GM18873 (cell line): ENCODE results near the gene TMEM150B.

Source experiments
- ATAC-seq: cut with Tn5 transposase; IDR thresholded peaks from one replicate; pipeline ENCODE4 v1.9.1; 2021; ENCODE audit warnings: mild to moderate bottlenecking, moderate library complexity, moderate number of reproducible peaks; ENCODE audit not compliant: unreplicated experiment, low FRiP score

Gene TMEM150B, protein sequence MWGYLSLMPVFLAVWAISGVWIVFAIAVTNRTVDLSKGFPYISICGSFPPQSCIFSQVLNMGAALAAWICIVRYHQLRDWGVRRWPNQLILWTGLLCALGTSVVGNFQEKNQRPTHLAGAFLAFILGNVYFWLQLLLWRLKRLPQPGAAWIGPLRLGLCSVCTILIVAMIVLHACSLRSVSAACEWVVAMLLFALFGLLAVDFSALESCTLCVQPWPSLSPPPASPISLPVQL

DNA sequence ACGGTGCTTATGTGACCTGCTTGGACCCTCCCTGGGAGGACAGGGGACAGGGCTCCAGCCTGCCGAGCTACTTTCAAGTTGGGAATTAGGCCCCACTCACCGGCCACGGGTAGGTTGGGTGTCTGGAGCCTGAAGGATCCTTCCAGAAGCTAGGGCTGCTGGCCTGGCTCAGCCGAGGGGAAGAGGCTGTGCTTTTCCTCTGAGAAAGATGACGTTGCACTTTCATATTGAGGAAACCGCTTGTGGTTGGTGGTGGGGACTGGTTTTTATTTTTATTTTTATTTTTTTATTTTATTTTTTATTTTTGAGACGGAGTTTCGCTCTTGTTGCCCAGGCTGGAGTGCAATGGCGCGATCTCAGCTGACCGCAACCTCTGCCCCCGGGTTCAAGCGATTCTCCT lies at the start of gene TMEM150B:
TSS of gene TMEM150B (minus strand) at position 170 of the 400 bp plus-strand sequence. CDS start 4,305 bp downstream, outside the sequence.
- no peak for ATAC-seq

DNA sequence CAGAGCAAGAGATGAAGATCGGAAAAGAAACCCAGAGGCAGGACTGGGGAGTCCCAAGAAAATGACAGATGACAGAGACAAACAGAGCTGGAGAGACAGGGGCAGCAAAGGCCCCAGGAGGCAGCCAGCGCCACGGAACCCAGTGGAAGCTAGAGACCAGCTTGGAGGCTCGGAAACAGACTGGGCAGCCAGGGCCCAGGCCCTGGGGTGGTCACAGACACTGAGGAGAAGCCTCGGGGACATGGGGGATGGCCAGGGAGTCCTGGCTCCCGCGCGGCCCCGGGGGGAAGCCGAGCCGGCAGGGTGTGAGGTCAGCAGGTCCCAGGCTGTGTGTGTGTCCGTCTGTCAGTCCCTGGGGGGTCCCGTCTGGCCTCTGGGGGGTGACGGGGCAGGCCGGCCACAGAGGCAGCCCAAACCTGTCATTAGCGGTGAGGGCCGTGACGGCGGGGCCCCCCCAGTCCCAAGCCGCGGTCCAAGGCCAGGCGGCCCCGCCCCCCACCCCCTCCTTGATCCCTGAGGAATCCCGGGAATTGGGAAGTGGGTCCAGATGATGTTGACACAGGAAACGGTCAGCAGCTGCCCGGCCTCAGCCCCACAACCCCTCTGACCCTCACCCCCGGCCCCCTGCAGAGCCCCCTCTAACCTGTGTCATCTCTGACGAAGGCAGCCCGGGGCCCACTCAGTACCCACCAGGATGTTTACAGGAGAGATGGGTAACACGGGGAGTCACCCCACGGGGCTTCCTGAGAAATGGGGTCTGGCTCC lies 49.0 kb upstream of the TMEM150B start:
- ATAC-seq, result no peak

DNA sequence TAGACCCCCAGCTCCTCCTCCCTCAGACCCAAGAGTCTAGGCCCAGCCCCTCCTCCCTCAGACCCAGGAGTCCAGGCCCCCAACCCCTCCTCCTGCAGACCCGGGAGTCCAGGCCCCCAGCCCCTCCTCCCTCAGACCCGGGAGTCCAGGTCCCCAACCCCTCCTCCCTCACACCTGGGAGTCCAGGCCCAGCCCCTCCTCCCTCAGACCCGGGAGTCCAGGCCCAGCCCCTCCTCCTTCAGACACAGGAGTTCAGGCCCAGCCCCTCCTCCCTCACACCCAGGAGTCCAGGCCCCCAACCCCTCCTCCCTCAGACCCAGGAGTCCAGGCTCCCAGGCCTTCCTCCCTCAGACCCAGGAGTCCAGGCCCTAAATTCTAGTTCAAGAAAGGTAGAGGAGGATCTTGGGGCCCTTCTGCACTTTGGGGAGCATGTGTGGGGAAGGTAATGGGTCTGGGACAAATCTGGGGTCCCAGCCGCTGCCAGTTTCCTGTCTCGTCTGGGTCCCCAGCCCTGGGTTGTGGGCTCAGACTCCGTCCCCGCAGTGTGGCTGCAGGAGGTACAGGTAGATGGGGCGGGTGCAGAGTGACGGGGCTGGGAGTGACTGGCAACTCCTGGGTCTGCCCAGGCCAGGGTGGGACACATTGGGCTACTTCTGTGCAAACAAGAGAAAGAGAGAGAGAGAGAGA lies 48.3 kb upstream of the TMEM150B start:
- ATAC-seq, result no peak

DNA sequence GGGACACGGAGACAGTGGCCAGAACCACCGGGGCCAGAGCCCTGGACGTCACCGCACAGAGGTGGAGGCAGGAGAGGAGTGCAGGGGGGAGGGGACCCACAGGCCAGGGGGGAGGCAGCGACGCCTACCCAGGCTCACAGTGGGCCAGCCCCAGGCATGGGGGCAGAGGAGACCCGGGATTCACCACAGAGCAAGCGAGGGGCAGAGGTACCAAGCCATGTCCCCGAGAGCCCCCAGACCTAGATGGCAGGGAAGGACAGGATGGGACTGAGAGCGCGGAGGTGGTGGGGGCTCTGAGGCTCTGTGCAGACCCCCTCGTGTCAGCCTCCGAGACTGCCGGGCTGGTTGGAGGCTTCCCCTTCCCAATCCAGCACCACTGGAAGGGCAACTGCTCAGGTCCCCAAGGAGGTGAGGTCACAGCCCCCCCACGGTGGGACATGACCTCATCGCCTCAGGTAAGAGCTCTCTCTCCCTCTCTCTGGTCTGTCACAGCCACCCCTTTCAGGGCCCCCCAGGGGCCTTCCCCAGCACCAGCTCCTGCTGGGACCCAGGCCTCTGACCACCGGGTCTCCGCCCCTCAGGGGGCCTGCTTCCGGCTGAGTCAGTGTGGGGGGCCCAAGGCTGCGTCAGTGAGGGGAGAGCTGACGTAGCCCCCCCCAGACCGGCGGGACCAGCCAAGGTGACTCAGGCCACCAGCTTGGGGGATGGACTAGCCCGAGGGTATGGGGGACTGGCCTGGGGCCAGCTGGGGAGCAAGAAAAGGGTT lies 47.4 kb upstream of the TMEM150B start:
- no peak for ATAC-seq

DNA sequence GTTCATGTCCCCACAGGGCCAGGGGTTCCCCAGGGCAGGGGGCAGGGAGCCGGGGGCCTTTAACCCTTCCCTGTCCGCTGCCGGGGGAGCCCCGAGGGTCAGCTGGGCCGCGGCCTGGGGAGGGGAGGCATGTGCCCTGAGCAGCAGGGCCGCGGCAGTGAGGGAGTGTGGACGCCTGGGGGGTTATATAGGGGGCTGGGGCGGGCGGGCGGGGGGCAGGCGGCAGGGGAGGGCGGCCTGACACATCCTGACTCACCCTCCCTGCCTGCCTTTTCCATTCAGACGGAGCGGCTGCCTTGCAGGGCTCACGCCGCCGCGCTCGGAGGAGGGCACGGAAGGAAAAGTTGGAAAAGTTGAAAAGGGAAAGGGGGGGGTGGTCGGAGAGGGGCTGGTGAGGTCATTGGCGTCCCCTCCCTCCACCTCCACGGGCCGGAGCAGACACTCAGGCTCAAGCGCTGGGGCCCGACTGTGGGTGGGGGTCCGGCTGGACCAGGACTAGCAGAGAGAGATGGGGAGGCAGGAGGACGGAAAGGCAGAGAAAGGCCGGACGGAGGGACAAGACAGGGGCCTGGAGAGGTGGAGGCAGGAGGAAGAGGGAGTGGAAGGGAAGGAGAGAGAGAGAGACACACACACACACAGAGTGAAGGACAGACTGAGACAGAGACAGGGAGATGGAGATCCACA lies 45.3 kb upstream of the TMEM150B start, which contains the start of gene IL11:
TSS of gene IL11 (minus strand) at position 159 of the 684 bp plus-strand sequence. CDS start at position 6, 153 bp downstream.
- ATAC-seq, result no peak

DNA sequence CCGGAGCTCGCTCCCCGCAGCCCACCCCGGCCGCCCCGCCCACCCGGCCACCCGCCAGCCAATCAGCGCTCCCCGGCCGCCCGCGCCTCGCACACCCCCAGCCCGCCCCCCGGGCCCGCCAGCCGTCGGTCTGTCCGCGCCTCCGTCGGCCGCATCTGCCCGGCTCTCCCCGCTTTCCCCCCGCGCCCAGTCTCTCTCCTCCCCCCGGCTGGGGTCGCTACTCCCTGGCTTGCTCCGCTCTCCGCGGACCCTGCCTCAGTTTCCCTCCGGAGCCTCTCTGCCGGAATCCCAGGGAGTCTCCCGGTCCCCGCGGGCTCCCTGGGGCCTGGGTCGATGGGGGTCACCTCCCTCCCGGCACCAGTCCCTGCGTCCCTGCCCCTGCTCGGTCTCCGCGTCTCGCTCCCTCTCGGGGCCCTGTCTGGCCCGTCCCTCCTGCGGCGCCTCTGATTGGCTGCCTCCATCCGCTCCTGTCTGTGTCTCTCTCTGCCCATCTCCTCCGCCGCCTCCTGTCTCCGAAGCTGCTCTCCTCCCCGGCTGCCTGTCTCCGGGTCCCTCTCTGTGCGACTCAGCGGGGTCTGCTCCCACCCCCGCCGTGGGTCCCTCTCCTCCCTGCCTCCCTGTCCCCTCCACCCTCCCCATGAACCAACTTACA lies 44.6 kb upstream of the TMEM150B start:
- ATAC-seq, result no peak

DNA sequence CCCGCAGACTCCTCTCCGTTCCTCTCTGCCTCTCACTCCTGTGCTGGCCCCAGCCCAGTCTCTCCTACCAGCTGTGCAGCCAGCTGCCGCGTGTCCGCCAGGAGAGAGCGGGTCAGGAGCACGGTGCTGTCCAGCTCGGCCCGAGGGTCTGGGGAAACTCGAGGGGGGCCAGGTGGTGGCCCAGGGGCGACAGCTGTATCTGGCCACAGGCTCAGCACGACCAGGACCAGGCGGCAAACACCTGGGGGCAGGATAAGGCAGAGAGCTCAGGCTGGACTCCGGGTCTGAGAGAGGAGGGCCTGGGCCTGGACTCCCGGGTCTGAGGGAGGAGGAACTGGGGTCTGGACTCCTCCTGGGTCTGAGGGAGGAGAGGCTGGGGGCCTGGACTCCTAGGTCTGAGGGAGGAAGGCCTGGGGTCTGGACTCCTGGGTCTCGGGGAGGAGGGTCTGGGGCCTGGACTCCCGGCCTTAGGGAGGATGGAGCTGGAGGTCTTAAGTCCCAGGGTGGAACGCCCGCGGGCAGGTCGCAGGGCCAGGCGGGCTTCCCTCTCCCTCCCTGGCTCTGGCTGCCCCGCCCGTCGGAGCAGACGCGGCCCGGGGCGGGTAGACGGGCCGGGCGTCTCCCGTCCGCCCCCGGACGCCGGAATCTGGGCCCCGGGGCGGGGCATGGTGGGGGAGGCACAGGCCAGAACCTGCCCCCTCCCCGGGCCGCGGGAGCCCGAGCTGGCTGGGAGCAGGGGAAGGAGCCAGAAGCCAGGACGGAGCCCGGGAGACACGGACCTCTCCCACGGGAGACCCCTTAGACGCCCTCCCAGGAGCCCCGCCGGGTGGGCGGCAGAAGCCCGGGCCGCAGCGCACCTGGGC lies 43.8 kb upstream of the TMEM150B start:
- ATAC-seq, result no peak

DNA sequence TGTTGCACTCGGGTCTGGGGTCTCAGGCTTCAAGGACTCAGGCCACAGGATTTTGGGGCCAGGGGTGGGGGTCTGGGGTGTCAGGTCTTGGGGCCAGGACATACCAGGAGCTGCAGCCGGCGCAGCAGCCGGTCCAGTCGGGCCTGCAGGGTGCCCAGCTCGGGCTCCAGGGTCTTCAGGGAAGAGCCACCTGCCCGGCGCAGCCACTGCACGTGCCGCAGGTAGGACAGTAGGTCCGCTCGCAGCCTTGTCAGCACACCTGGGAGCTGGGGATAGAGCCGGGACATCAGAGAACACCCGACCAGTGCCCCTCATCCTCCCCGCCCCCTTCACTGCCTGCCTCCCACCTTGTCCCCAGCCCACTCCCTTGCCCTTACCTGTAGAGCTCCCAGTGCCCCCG lies 43.0 kb upstream of the TMEM150B start:
- ATAC-seq, result no peak

DNA sequence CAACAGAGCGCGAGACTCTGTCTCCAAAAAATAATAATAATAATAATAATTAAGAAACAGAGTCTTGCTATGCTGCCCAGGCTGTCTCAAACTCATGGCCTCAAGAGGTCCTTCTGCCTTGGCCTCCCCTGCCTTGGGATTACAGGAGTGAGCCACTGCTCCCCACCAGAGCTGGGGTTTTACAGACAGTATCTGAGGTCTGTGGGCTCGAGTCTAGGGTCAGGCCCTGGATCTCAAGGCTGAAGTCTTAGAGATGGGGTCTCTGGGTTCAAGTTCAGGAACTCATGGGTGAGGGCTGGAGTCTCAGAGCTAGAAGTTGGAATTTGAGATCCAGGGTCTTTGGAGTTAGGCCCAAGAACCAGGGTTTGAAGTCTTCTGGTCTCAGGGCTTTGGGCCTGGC lies 41.6 kb upstream of the TMEM150B start:
- no peak for ATAC-seq

DNA sequence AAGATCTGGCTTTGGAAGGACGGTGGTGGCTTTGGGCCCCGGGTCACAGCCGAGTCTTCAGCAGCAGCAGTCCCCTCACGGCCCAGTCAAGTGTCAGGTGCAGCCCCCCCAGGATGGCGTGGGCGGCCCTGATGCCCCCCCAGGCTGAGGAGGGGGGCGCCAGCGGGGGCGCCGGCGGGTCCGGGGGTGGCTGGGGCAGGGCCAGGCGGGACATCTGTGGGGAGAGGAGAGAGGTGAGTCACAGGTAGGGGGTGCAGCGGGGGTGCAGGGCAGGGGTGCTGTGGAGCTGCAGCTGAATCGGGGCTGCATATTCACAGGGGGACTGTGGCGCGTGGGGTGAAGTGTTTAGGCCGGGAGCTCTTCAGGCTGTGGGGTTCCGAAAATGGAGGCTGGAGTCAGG lies 40.8 kb upstream of the TMEM150B start:
- no peak for ATAC-seq

DNA sequence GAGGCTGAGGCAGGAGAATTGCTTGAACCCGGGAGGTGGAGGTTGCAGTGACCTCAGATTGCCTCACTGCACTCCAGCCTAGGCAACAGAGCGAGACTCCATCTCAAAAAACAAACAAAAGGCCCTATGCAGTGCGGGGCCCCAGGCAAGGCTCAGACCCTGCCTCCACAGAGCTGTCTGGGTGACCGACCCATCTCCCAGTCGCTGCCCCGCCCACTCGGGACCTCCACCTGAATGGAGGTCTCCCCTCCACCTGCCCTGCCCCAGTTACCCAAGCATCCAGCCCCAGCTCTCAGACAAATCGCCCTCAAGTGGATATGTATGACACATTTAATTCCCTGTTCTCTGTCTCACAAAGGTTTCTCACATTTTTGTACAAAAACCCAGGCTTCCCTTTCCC lies 40.1 kb upstream of the TMEM150B start:
- ATAC-seq, result no peak

DNA sequence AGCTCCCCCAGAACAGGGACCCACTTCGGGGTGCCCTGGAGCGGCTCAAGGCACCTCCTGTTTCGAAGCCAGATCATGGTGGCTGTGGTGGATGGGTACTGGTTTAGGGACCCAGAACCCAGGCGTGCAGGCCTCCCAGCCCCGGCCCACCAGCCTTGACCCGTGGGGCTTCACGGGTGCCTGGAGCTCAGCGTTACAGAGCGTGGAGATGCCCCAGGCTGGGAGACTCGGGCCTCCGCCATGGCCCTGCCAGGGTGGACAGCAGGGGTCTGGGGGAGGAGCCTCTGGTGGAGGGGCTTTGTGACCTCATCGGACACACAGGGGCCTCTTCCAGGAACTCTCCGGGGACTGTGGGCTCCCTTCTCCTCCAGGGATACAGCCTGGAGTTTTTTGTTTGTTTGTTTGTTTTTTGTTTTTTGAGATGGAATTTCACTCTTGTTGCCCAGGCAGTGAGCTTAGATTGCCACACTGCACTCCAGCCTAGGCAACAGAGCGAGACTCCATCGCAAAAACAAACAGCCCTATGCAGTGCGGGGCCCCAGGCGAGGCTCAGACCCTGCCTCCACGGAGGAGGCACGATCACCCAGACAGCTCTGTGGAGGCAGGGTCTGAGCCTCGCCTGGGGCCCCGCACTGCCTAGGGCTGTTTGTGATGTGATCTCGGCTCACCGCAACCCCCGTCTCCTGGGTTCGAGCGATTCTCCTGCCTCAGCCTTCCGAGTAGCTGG lies 38.0 kb upstream of the TMEM150B start, which contains the start of gene GARIN5B:
TSS of gene GARIN5B (minus strand) at position 271 of the 727 bp plus-strand sequence. CDS start at position 77, 194 bp downstream.
- ATAC-seq, result no peak

DNA sequence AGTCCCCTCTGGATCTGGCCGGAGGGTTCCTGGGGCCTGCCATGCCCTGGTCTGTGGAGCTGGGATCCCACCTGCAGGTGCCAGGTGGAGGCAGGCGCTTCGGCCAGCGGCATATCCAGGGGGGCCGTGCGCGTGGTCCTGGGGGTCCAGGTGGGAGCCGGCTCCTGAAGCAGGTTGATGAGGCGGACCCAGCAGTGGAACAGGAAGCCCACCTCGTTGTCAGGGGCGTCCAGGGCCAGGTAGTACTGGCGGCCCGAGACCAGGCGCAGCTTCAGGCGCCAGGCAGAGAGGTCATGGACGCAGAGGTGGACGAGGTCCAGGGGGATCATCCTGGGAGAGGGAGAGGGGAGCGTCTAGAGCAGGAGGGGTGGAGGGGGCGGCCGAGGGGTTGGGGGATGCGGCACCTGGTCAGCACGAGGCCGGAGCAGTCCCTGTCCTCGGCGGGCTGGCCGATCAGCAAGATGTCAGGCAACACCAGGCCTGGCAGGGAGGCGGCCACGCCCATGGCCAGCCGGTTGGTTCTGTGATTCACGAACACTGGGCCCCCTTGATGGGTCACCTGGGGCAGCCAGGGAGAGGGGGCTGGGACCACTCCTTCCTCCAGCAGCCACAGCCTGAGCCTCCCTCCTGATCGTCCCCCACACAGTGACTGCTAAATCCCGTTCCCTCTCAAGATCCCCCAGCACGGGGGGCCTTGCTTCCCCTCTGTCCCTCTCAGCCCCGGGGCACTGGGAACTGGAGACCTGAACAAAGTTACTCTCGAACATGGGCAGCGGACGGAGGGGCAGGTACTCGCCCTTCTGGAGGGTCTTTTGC lies 37.2 kb upstream of the TMEM150B start:
- no peak for ATAC-seq

DNA sequence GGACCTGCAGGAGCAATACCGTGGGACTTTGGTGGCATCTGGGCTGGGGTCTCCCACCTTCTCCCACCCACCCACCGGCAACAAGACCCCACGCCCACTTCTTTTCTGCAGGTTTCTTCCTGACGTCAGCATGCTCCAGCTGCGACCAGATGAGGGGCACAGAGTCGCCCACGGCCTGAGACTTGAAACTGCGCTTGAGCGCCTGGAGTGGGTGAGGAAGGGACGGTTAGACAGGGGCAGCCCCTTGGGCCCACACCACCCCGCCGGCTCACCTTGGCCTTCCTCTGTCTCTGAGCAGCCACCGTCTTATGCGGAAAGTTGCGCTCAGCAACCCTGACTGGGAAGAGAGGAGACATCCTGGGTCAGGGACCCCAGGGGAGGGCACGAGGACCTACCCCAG lies 35.8 kb upstream of the TMEM150B start:
- ATAC-seq, result no peak

DNA sequence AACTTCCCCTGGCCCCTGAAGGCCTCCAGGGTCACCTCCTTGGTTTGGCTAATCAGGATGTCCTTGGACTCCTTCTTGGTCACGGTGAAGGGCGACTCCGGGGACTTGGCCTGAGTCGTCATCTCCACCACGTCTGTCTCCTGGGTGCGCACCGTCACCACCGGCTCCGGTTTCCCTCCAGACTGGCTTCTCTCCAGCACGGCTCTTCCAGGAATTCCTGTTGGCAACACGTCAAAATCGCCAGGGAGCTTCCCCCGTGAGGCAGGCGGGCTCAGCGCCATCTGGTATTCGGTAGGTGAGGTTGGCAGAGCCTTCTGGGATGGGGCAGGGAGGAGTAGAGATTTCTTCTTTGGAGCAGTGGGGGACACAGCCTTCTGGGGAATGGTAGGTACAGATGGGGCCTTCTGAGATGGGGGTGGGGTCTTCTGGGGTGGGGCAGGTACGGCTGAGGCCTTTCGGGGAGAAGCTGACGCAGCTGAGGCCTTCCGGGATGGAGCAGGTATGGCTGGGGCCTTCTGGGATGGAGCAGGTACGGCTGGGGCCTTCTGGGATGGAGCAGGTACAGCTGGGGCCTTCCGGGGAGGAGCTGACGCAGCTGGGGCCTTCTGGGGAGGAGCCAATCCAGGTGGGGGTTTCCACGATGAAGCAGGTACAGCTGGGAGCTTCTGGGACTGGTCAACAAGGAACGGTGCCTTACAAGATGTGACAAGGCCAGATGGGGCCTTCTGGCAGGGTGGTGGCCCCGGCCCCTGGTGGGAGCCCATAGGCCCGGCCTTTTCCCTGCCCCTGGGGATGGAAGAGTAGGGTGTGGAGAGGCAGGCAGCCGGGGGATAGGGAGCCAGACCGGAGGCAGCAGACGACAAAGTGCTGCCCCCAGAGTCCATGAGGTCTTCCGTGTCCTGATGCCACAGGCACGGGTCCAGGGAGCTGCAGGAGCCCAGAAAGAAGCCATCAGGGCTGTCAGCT lies 34.1 kb upstream of the TMEM150B start:
- ATAC-seq, result no peak

DNA sequence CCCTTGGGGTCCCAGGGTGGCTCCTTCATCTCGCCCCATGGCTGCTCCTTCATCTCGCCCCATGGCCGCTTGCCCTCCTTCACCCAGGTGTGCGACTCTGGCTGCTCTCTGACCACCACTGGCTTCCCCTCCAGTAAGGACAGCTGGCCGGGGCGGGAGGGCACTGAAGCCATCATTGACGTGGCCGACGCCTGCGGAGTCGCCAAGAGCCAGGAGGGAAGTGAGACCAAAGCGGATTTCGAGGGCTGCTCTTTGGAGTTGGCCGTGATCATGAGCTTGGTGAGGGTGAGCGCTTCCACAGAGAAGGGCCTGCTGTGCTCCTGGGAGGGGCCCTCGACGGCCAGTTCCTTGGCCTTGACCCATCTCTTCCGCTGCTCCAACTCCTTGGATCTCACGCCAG lies 33.4 kb upstream of the TMEM150B start:
- ATAC-seq, result no peak
